ENCODE measurements around the gene FAM171A1. TPM values are rescaled to one million over a fixed set of nuclear protein-coding genes. Genes with fewer than 3 reads are reported as not detected.
A peak's percentile ranks its signal among the peaks of the same experiment; 100 is the strongest.
"Not testable (repeated sequence)": the region's sequence is repeated elsewhere in the genome, so short reads cannot be mapped to it uniquely, and the experiment has no call there.

The FAM171A1 gene
- total RNA-seq = 1 to 10 TPM; 2.7 to 8.0 TPM
- 4.6 to 5.1 reads per million in 2 donors for total RNA-seq

GRCh38 chr10:15370856-15371701 lies at the start of gene FAM171A1:
Gene FAM171A1 (minus strand): TSS chr10:15371289. CDS start chr10:15371052, 237 bp downstream.
- Mint-ChIP-seq H3K36me3 (ENCODE audit: low read depth) (no peaks in the 10 kb centered on the region), H3K27ac (peak within 1 kb of the TSS; percentile 79), H3K4me1 (peaks cover 20% of the 10 kb centered on the region), H3K4me3 (peak within 1 kb of the TSS; percentile 78), H3K27me3 (peaks cover 6% of the 10 kb centered on the region)
- H3K9me3 ChIP-seq (ENCODE audit: control insufficient read depth, low read length, poor library complexity, severe bottlenecking) = no peaks in the 10 kb centered on the region
- DNase-seq (peak; percentile 53 to 70 (median 63)), ATAC-seq (peak; percentile 90)

GRCh38 chr10:15420858-15421257 lies 49.8 kb upstream of the FAM171A1 start:
- peaks cover 2% of the 10 kb centered on the region for H3K36me3 Mint-ChIP-seq (ENCODE audit: low read depth)
- no peak for ATAC-seq
- no peak overlapping the region for H3K27ac Mint-ChIP-seq
- H3K27me3 Mint-ChIP-seq = peaks cover 21% of the 10 kb centered on the region
- H3K4me1 Mint-ChIP-seq = no peaks in the 10 kb centered on the region
- H3K9me3 ChIP-seq (ENCODE audit: control insufficient read depth, low read length, poor library complexity, severe bottlenecking) = no peaks in the 10 kb centered on the region
- DNase-seq = no peak
- H3K4me3 Mint-ChIP-seq = no peak overlapping the region

- H3K27ac Mint-ChIP-seq = no peak overlapping the region
- ATAC-seq (peak; percentile 60), DNase-seq (peak in 1 of 3 donors; percentile 13)
- H3K9me3 ChIP-seq (ENCODE audit: control insufficient read depth, low read length, poor library complexity, severe bottlenecking) = no peaks in the 10 kb centered on the region
- peaks cover 15% of the 10 kb centered on the region for H3K27me3 Mint-ChIP-seq
- H3K4me1 Mint-ChIP-seq = no peaks in the 10 kb centered on the region
- H3K36me3 Mint-ChIP-seq (ENCODE audit: low read depth) = no peaks in the 10 kb centered on the region
- no peak overlapping the region for H3K4me3 Mint-ChIP-seq
Measured at GRCh38 chr10:15419279-15419874, 48.3 kb upstream of the FAM171A1 start.

DNA sequence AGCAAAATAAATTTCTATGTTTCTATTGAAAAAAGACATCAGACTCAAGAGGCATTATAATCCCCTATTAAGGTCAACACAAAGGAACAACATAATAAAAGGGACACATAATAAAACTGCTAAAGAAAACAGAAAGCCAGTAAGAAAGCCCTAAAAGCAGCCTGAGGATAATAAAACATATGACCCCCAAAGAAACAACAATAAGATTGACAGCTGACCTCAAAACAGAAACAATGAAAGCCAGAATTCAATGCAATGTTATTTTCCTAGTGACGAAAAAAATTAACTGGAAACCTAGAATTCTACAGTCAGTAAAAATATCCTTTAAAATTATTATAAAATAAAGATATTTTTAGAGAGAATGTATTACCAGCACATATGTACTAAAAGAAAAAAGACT lies 44.9 kb upstream of the FAM171A1 start:
- DNase-seq = no peak
- no peak for ATAC-seq
- no peak overlapping the region for H3K4me3 Mint-ChIP-seq
- H3K27me3 Mint-ChIP-seq = peaks cover 6% of the 10 kb centered on the region
- no peaks in the 10 kb centered on the region for H3K4me1 Mint-ChIP-seq
- H3K9me3 ChIP-seq (ENCODE audit: control insufficient read depth, low read length, poor library complexity, severe bottlenecking) = no peaks in the 10 kb centered on the region
- H3K27ac Mint-ChIP-seq = no peak overlapping the region
- H3K36me3 Mint-ChIP-seq (ENCODE audit: low read depth) = peaks cover 2% of the 10 kb centered on the region

- no peak for ATAC-seq
- no peak overlapping the region for H3K4me3 Mint-ChIP-seq
- H3K27ac Mint-ChIP-seq = no peak overlapping the region
- no peak for DNase-seq
- H3K27me3 Mint-ChIP-seq = peaks cover 19% of the 10 kb centered on the region
- H3K9me3 ChIP-seq (ENCODE audit: control insufficient read depth, low read length, poor library complexity, severe bottlenecking) = no peaks in the 10 kb centered on the region
- H3K4me1 Mint-ChIP-seq = no peaks in the 10 kb centered on the region
- H3K36me3 Mint-ChIP-seq (ENCODE audit: low read depth) = peaks cover 2% of the 10 kb centered on the region
Measured at GRCh38 chr10:15411010-15411409, 39.9 kb upstream of the FAM171A1 start.

DNA sequence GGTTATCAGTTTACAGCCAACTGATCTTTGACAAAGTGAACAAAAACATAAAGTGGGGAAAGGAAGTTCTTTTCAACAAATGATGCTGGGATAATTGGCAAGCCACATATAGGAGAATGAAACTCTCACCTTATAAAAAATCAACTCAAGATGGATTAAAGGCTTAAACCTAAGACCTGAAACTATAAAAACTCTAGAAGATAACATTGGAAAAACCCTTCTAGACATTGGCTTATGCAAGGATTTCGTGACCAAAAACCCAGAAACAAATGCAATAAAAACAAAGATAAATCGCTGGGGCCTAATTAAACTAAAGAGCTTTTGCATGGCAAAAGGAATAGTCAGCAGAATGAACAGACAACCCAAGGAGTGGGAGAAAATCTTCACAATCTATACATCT lies 38.3 kb upstream of the FAM171A1 start:
- H3K4me1 Mint-ChIP-seq; H3K9me3 ChIP-seq (ENCODE audit: control insufficient read depth, low read length, poor library complexity, severe bottlenecking); ATAC-seq; H3K27ac Mint-ChIP-seq; DNase-seq; H3K36me3 Mint-ChIP-seq (ENCODE audit: low read depth); H3K4me3 Mint-ChIP-seq: not testable (repeated sequence)
- peaks cover 19% of the 10 kb centered on the region for H3K27me3 Mint-ChIP-seq

- Mint-ChIP-seq H3K36me3 (ENCODE audit: low read depth) (peaks cover 2% of the 10 kb centered on the region), H3K27ac (no peak overlapping the region), H3K4me3 (no peak overlapping the region), H3K4me1 (no peaks in the 10 kb centered on the region), H3K27me3 (peaks cover 19% of the 10 kb centered on the region)
- no peak for DNase-seq
- no peaks in the 10 kb centered on the region for H3K9me3 ChIP-seq (ENCODE audit: control insufficient read depth, low read length, poor library complexity, severe bottlenecking)
- no peak for ATAC-seq
Measured at GRCh38 chr10:15408557-15408956, 37.5 kb upstream of the FAM171A1 start.

GRCh38 chr10:15405319-15405718 lies 34.2 kb upstream of the FAM171A1 start:
- Mint-ChIP-seq H3K36me3 (ENCODE audit: low read depth) (peaks cover 2% of the 10 kb centered on the region), H3K4me3 (no peak overlapping the region), H3K4me1 (no peaks in the 10 kb centered on the region), H3K27ac (no peak overlapping the region), H3K27me3 (peaks cover 13% of the 10 kb centered on the region)
- no peak for DNase-seq
- no peaks in the 10 kb centered on the region for H3K9me3 ChIP-seq (ENCODE audit: control insufficient read depth, low read length, poor library complexity, severe bottlenecking)
- no peak for ATAC-seq

GRCh38 chr10:15401382-15401781 lies 30.3 kb upstream of the FAM171A1 start:
- no peaks in the 10 kb centered on the region for H3K4me1 Mint-ChIP-seq
- H3K36me3 Mint-ChIP-seq (ENCODE audit: low read depth) = peaks cover 2% of the 10 kb centered on the region
- H3K27ac Mint-ChIP-seq = no peak overlapping the region
- no peaks in the 10 kb centered on the region for H3K27me3 Mint-ChIP-seq
- no peak overlapping the region for H3K4me3 Mint-ChIP-seq
- ATAC-seq = no peak
- DNase-seq = no peak
- no peaks in the 10 kb centered on the region for H3K9me3 ChIP-seq (ENCODE audit: control insufficient read depth, low read length, poor library complexity, severe bottlenecking)

GRCh38 chr10:15400461-15400860 lies 29.4 kb upstream of the FAM171A1 start:
- not testable (repeated sequence) for H3K36me3 Mint-ChIP-seq (ENCODE audit: low read depth); DNase-seq; ATAC-seq

GRCh38 chr10:15399060-15399661 lies 28.1 kb upstream of the FAM171A1 start:
- Mint-ChIP-seq H3K4me1 (no peaks in the 10 kb centered on the region), H3K27me3 (peaks cover 5% of the 10 kb centered on the region)

More at GRCh38 chr10:15400461-15400860, 29.4 kb upstream of the FAM171A1 start:
- H3K27ac Mint-ChIP-seq; H3K27me3 Mint-ChIP-seq; H3K4me3 Mint-ChIP-seq; H3K9me3 ChIP-seq (ENCODE audit: control insufficient read depth, low read length, poor library complexity, severe bottlenecking); H3K4me1 Mint-ChIP-seq: not testable (repeated sequence)

GRCh38 chr10:15395935-15396334 lies 24.8 kb upstream of the FAM171A1 start:
- Mint-ChIP-seq H3K27ac (no peak overlapping the region), H3K4me3 (no peak overlapping the region), H3K27me3 (peaks cover 17% of the 10 kb centered on the region), H3K4me1 (no peaks in the 10 kb centered on the region), H3K36me3 (ENCODE audit: low read depth) (peaks cover 2% of the 10 kb centered on the region)
- DNase-seq (no peak), ATAC-seq (no peak)
- H3K9me3 ChIP-seq (ENCODE audit: control insufficient read depth, low read length, poor library complexity, severe bottlenecking) = no peaks in the 10 kb centered on the region

More at GRCh38 chr10:15399060-15399661, 28.1 kb upstream of the FAM171A1 start:
- no peak overlapping the region for H3K4me3 Mint-ChIP-seq
- no peak overlapping the region for H3K27ac Mint-ChIP-seq
- H3K9me3 ChIP-seq (ENCODE audit: control insufficient read depth, low read length, poor library complexity, severe bottlenecking) = no peaks in the 10 kb centered on the region
- DNase-seq (no peak), ATAC-seq (no peak)
- peaks cover 2% of the 10 kb centered on the region for H3K36me3 Mint-ChIP-seq (ENCODE audit: low read depth)

DNA sequence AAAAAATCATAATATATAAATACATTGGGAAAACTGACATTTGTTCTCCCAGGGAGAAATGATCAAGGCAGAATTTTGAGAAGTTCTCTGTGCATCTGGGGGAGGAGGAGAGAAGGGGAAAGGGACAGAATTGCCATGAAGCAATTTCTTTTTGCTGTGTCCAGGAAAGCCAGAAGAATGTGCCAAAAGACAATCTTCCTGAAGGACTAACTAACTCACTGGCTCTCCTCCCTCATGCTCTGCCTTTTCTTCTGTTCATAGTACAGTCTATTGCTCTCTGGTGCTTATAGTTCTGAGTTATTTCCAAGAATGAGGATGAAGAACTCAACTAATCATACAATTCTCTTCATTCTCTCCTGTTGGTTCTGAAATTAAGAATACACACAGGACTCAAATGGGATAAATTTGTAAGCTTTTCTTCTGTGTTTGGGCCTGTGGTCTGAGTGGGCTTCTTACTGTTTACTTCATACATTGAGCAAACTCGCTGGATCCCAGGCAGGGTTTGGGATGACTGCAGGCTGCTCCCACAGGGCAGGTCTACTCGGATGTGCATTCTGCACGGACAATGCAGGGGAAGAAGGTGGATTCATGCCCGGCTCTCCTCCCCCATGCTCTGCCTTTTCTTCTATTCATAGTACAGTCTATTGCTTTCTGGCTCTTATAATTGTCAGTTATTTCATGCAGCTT lies 22.2 kb upstream of the FAM171A1 start:
- ATAC-seq (no peak), DNase-seq (no peak)
- H3K36me3 Mint-ChIP-seq (ENCODE audit: low read depth) = no peaks in the 10 kb centered on the region
- H3K9me3 ChIP-seq (ENCODE audit: control insufficient read depth, low read length, poor library complexity, severe bottlenecking) = no peaks in the 10 kb centered on the region
- H3K27ac Mint-ChIP-seq = no peak overlapping the region
- H3K27me3 Mint-ChIP-seq = peaks cover 23% of the 10 kb centered on the region
- H3K4me1 Mint-ChIP-seq = no peaks in the 10 kb centered on the region
- H3K4me3 Mint-ChIP-seq = no peak overlapping the region

Measured in T-helper 17 cell (primary cell).